ENCODE data around the gene MRPL23. TPM values are rescaled to one million over a fixed set of nuclear protein-coding genes. Genes with fewer than 3 reads are reported as not detected.

Gene MRPL23
- polyA plus RNA-seq, 3 donors = 48.7 to 71.6 (median 52.2) TPM

- no peak for DNase-seq (ENCODE audit: extremely low read depth in 1 of 11, low read depth in 9 of 11, low spot score in 4 of 11)
These were observed 57.3 kb downstream of the MRPL23 start for GRCh38 chr11:2004466-2004865.

Other genes with a start within 250 kb of the MRPL23 start
- gene IFITM10, start 196.7 kb upstream of the MRPL23 start, polyA plus RNA-seq (ENCODE audit: insufficient read length in 3 of 3) = under 1 TPM; 0.11 to 0.28 (median 0.23) TPM
- gene CTSD, start 183.4 kb upstream of the MRPL23 start, polyA plus RNA-seq (ENCODE audit: insufficient read length in 3 of 3) = 100 to 1,000 TPM; 195 to 261 (median 236) TPM
- under 1 TPM in 2 of 3 donors, not detected in 1; 0.39 to 0.56 TPM for gene SYT8, start 112.3 kb upstream of the MRPL23 start, polyA plus RNA-seq (ENCODE audit: insufficient read length in 3 of 3)
- 1 to 10 TPM in 1 of 3 donors, under 1 TPM in 2; 0.45 to 6.1 (median 0.53) TPM for gene TNNI2, start 108.4 kb upstream of the MRPL23 start, polyA plus RNA-seq (ENCODE audit: insufficient read length in 3 of 3)
- 1 to 10 TPM; 4.5 to 9.2 (median 7.9) TPM for gene LSP1, start 94.2 kb upstream of the MRPL23 start, polyA plus RNA-seq (ENCODE audit: insufficient read length in 3 of 3)
- gene PRR33, start 55.4 kb upstream of the MRPL23 start, polyA plus RNA-seq (ENCODE audit: insufficient read length in 3 of 3) = under 1 TPM in 2 of 3 donors, not detected in 1; 0.29 to 0.32 TPM
- 10 to 100 TPM in 1 of 3 donors, 1 to 10 TPM in 2; 7.3 to 10.5 (median 9.7) TPM for gene TNNT3, start 27.6 kb upstream of the MRPL23 start, polyA plus RNA-seq (ENCODE audit: insufficient read length in 3 of 3)
- 1,000 to 10,000 TPM; 2,437 to 3,512 (median 2,541) TPM for gene H19, start 50.5 kb downstream of the MRPL23 start, polyA plus RNA-seq (ENCODE audit: insufficient read length in 3 of 3)
- 1,000 to 10,000 TPM in 1 of 3 donors, 100 to 1,000 TPM in 2; 714 to 1,039 (median 964) TPM for gene IGF2, start 192.1 kb downstream of the MRPL23 start, polyA plus RNA-seq (ENCODE audit: insufficient read length in 3 of 3)
- not detected for gene INS, start 213.9 kb downstream of the MRPL23 start, polyA plus RNA-seq (ENCODE audit: insufficient read length in 3 of 3)
- gene TH, start 224.5 kb downstream of the MRPL23 start, polyA plus RNA-seq (ENCODE audit: insufficient read length in 3 of 3) = 1 to 10 TPM in 2 of 3 donors, under 1 TPM in 1; 0.73 to 1.7 (median 1.4) TPM